GM19395 (cell line): ENCODE data around the gene FAM149B1.
"Not testable (repeated sequence)": the region's sequence is repeated elsewhere in the genome, so short reads cannot be mapped to it uniquely, and the experiment has no call there.

Experiments used
- ATAC-seq: cut with Tn5 transposase; IDR thresholded peaks from one replicate; pipeline ENCODE4 v1.9.1; 2021; ENCODE audit warnings: mild to moderate bottlenecking, moderate library complexity; ENCODE audit not compliant: unreplicated experiment

The FAM149B1 gene

DNA sequence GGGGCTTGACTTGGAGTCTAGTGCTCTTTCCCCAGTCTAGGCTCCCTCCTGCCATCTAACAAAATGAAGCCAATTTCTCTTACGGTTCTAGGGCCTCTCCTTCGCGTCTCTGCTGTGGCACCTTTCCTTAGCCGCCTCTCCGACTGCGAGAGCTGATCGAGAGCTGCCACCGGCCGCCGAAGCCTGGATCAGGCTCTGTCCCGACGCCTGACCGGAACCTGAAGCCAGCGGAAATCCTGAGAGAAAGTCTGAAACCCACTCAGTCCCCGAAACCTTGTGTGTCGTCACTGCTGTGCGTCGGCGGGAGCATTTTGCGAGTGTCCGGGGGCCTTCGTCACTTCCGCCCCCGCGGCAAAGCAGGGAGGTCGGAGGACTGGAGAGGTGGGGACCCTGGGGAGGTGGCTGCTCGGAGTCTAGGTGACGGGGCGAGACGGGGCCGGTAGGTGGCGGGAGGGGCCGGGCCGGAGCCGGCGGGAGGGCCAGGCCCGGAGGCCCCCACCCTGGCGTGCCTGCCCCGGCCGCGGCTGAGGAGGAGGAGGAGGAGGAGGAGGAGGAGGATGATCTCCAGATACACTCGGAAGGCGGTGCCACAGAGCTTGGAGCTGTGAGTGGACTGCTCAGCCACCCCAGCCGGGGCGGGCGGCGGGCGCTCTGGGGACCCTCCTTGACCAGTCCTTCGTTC is at the start of gene FAM149B1, which contains the start of gene ECD:
TSS of gene FAM149B1 (plus strand) at position 337 of the 682 bp plus-strand sequence. CDS start at position 558, 221 bp downstream.
TSS of gene ECD (minus strand) at position 226 of the 682 bp plus-strand sequence. CDS start 4,071 bp downstream, outside the sequence.
- ATAC-seq, result peak; percentile 88

DNA sequence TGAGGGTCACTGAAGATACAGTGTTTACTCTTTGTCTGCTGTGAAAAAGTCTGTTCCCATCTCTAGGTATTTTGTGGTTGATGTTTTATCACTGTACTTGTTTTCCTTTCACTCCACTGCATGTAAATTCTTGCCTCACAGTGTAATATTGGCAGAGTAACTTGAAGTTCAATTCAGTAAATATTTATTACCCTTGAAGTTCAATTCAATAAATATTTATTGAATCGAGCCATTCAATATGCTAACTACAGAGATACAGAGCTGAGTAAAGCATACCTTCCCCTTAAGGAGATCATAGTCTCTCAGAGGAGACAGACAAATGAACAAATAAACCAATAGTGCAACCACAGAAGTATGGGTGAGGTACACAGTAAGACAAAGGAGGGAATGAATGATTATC is 48.5 kb upstream of the FAM149B1 start:
- ATAC-seq, result no peak

DNA sequence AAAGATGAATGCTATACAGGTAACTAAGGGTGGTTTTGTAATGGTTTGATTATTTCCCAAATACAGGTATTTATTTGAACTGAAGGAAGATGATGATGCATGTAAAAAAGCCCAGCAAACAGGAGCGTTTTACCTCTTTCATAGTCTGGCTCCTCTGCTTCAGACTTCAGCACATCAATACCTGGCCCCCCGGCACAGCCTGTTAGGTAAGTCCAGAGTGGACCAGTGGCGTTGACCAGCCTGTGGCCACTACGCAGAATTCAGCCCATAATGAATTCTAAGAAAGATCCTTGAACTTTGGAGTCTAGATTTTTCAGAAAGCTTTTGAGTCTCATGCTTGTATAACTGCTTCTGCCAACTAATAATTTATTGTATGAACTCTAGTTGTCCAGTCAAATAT is 48.0 kb upstream of the FAM149B1 start:
- no peak for ATAC-seq

DNA sequence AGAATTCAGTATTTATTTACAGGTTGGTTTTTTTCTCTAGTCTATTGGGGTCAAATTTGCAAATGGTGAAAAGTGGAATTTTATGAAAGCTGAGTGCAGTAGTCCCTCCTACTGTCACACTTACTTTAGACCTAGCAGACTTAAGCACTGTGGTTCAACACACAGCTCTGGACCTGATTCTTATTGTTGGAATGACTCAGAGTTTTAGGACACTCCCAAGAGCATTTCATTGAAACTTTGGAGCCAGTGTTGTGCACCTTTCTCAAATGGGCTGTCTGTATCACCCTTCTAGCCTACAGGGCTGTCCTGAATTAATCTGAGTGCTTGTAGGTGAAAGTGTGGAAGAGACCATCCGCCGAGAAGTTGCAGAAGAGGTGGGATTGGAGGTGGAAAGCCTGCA is 41.6 kb upstream of the FAM149B1 start:
- no peak for ATAC-seq

DNA sequence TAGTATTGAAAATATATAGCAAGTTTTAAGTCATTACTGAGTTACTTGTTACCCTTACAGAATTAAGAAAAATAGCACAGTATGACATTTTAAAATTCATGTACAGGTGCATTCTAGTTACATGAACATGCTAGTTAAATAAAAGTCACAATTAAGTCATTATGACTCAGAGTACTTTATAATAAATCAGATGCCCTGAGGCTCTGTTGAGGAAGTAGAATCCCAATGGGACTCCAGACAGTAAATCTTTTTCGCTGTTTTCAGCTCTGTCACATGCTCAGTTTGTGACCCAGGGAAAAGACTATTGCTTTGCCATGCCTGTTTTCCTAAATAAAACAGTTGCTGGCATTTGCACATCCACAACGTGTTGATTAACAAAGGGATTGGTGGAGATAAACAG is 36.6 kb upstream of the FAM149B1 start:
- ATAC-seq, result no peak

DNA sequence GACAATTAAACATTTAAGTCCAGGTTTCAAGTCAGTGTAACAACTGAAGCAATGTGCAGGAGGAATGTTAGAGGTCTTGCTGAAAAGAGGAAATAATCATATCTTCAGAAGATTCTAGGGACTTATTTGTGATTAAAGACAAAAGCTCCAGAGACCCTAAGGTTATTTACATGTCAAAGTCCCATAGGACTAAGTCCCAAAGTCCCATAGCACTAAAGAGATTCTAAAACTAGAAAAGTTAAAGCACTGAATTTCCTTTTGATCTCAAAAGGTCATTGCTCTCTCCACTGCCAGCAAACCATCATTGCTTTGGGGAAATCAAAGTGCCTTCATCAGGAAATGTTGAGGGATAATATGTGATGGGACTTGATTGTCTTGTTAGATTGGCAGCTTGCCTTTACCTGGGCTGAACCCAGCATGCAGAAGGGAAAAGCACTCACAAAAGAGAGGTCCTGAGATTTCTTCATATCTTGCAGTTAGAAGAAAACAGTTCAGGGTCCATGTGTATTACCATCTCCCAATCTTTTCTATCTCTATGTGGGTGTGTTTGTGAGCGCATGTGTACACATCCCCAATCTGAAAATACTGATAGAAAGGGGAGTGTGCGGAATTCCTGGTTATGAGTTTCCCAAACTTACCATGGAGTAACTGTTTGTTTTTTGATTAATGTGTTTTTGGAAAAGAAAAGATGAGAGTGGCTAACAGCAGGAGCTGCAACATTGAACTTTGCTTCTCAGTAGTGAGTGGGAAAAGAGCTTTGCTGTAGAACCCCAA is 35.8 kb upstream of the FAM149B1 start:
- no peak for ATAC-seq

DNA sequence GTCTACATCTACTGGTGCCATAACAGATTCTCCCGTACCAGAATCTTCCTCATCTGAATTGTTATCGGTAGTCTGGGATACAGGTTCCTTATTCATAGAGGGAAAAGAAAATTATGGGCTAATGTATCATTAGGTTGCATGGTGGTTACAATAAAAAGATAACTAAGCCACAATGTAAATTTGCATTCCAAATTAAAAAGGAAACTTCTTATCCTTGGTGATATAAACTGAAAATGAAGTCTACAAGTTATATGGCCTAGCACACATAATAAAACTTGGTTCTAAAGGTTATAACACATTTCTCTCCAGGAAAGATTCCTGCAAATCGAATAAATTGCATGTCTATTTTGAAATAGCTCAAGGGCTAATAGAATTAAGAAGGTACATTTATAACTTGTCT is 33.2 kb upstream of the FAM149B1 start:
- no peak for ATAC-seq

DNA sequence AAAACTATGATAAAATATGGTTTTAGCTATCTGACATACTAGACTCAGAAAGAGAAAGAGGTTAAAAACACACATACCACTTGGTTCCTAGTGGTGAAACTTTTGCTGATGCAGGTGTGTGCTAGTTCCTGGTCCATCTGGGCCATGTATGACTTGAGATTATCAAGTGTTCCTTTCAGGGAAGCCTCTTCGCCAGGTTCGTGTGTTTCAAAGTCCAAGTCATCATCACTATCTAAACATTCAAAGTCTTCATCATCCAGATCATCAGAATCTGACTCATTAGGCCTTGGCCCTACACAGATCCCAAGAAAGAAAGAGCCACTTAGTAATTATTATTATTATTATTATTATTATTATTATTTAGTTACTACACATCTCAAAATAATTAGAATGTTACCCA is 31.3 kb upstream of the FAM149B1 start:
- ATAC-seq, result no peak

DNA sequence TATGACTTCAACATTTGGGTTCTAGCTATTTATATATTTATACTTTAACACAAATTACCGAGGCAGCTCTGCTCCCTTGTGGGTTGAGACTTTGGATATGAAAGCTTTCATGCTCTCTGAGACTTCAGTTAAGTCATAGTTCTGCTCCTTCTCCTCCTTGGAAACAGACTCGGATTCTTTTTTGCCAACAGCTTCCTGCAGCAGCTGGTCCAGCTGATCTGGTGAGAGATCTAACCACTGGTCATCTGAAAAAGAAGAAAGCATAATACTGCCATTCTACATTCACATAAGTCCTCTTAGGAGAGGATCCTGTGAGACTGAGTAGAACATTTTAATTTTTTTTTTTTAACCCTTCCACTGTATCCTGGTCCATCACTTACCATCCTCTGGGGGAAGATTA is 28.7 kb upstream of the FAM149B1 start:
- ATAC-seq, result no peak

DNA sequence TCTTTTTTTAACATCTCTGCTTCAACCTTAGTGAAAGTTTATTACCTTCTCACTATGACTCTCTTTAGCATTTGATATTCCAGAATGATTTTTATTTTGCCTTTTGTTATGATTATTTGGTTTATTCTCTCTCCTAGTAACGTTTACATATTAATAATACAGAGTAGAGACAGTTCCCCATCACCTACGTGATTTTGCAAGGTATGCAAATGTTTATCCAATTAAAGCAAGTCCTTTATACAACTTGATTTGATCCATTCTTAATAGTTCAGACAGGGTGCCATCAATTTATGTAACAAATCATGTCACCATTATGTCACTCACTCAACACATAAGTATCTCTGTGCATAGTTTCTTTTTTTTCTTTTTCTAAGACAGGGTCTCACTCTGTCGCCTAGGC is 26.3 kb upstream of the FAM149B1 start:
- ATAC-seq, result no peak

DNA sequence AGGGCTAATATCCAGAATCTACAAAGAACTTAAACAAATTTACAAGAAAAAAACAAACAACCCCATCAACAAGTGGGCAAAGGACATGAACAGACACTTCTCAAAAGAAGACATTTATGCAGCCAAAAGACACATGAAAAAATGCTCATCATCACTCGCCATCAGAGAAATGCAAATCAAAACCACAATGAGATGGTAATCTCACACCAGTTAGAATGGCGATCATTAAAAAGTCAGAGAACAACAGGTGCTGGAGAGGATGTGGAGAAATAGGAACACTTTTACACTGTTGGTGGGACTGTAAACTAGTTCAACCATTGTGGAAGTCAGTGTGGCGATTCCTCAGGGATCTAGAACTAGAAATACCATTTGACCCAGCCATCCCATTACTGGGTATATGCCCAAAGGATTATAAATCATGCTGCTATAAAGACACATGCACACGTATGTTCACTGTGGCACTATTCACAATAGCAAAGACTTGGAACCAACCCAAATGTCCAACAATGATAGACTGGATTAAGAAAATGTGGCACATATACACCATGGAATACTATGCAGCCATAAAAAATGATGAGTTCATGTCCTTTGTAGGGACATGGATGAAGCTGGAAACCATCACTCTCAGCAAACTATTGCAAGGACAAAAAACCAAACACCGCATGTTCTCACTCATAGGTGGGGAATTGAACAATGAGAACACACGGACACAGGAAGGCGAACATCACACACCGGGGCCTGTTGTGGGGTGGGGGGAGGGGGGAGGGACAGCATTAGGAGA is 17.1 kb upstream of the FAM149B1 start:
- ATAC-seq, result not testable (repeated sequence)

DNA sequence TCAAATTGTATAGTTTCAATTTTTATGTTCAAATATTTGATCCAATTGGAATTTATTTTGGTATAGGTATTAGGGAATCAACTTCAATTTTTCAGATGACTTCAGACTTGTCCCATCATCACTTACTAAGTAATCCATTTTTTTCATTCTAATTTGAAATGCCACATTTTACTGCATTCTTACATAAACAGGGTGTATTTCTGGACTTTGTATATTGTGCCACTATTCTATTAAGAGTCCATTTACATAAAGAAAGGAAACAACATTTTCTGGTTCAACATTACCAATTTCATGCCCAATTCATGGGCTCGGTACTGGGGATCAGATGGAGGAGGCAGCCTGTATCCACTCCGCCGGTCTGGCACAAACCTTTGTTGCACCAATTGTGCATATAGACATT is 15.9 kb upstream of the FAM149B1 start:
- ATAC-seq, result no peak

DNA sequence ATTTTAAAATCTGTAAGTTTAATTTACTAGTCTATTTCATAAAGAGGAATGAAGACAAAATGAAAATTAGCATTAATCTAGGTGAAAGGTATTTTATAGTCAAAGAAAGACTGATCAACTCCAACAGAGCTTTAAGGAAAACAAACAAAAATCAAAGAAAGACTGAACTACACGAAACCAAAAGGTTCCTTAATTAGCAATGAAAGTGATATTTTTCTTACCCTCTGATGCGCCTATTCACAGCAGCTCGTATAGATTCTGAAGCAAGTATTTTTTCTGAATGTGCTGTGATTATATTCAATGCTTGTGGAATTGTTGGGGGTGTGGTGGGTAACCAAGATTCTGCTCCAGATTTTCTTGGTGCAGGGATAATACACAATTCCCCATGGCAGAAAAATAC is 11.9 kb upstream of the FAM149B1 start:
- no peak for ATAC-seq

DNA sequence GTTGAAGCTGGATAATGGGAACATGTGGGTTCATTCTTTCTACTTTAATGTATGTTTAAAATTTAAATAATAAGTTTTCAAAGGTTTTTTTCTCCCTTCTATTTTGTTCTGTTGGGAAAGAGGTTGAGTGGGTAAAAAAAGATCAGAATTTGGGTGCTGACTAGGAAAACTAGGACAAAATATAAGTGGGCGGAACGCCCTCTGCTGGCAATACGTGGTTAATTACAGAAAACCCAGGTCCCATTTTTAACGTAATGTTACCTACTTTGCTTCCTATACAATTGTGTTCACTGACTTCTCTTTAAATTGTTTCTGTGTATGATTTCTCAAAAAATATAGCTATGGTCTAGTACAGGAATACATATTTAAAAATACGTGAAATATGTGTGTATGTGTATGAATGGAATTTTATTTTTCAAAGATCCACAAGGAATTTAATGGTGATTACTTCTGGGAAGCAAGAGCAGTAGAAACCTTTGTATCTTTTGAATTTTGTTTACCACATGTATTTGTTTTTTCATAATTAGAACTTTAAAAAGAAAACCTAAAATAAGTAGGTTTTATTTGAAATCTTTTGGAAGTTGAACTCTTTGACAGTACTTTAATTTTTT is 8.8 kb upstream of the FAM149B1 start:
- no peak for ATAC-seq

DNA sequence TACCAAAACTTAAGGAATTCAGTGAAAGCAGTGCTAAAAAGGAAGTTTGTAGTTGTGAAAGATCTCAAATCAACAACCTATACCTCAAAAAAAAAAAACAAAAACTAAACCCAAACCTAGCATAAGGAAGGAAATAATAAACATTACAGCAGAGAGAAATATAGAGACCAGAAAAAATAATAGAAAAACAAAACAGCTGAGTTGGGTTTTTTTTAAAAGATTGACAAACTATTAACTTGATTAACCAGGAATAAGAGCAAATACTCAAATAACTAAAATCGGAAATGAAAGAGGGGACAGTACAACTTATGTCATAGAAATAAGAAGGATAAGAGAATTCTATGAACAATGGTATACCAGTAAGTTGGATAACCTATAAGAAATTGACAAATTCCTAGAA is 6.8 kb upstream of the FAM149B1 start:
- no peak for ATAC-seq

DNA sequence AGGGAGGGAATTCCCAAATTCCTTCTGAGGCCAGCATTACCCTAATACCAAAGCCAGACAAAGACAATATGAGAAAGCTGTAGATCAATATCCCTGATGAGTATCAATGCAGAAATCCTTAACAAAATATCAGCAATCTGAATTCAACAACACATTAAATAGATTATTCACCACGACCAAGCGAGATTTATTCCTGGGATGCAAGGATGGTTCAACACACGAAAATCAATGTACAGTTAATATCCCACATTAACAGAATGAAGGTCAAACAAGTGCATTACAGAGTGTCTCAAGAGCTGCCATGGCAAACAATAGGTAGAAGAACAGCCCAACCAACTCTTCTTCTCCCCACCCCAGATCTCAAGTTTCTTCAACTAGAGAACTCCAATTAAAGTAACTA is 6.3 kb upstream of the FAM149B1 start:
- no peak for ATAC-seq

DNA sequence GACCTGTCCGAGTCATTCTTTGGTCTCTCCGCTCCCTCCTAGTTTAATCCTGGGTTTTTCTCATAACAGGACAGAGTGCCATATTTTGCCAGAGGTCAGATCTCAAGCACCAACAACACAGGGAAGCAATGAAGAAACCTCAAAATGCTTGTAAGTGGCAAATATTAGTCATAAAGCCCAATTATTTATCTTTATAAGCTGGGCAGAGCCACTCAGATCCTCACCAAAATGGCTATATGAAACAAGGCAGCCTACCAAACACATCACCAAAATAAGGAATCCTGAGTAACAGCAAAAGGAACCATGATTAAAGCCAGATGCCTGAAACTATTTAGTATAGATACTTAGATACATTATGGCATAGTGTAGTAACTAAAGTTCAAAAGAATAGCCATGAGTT is 4.8 kb upstream of the FAM149B1 start:
- ATAC-seq, result no peak

DNA sequence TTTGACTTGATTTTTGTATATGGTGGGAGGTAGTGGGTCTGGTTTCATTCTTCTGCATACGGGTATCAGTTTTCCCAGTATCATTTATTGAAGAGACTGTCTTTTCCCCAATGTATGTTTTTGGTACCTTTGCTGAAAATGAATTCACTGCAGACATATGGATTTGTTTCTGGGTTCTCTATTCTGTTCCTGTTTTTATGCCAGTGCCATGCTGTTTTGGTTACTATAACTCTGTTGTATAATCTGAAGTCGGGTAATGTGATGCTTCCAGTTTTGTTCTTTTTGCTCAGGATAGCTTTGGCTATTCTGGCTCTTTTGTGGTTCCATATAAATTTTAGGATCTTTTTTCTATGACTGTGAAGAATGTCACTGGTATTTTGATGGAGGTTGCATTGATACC is 947 bp upstream of the FAM149B1 start:
- no peak for ATAC-seq

DNA sequence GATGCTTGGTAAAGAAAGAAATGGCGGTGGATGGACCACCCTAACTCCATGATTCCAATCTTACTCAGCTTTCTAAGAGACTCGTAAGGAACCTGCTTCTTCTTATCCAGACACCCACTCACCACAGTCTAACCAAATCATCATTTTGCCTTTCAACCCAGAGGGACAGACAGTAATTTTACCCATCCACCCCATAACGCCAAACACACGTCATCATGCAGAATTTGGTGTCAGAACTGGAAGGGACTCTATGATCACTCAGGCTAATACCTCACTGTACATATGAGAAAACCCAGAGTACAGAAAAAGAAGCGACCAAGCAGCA is 499 bp upstream of the FAM149B1 start:
- peak; percentile 31 for ATAC-seq

DNA sequence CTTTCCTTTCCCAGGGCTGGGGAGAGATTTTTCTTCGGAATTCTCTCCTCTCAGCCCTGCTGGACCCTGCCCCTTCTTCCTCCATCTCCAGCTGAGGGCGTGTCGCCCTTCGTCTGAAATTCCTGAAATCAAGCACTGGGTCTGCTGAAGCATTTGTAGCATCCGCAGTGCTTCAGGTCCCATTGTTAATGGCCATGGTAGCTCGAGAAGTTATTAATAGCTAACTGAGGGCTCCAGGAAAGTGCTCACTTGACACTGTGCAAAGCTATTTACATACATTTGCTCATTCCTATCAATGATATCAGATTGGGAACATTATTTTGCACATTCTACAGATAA is 515 bp downstream of the FAM149B1 start:
- ATAC-seq, result no peak

DNA sequence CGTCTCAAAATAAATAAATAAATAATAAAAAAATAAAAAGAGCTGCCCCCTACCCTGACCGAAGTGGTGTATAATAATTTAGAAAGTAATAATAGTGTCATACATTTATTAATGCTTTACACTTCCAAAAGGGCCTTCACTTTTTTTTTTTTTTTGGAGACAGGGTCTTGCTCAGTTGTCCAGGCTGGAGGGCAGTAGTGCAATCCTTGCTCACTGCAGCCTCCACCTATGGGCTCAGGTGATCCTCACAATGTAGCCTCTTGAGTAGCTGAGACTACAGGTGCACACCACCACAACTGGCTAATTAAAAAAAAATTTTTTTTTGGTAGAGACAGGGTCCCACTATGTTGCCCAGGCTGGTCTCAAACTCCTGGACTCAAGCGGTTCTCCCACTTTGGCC is 1.4 kb downstream of the FAM149B1 start:
- no peak for ATAC-seq

DNA sequence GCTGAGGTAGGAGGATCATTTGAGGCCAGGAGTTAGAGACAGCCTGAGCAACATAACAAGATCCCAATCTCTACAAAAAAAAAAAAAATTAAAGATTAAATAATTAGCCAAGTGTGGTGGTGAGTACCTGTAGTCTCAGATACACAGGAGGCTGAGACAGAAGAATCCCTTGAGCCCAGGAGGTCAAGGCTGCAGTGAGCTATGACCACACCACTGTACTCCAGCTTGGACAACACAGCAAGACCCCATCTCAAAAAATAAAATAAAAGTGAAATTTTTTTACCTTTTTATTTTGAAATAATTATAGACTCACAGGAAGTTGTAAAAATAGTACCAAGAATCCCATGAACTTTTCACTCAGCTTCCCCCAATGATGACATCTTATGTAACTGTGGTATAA is 4.9 kb downstream of the FAM149B1 start:
- no peak for ATAC-seq
